GM23248 (cell line): ENCODE measurements around the gene NHP2. TPM values are rescaled to one million over a fixed set of nuclear protein-coding genes. Genes with fewer than 3 reads are reported as not detected.

Experiments used
- DNase-seq: peaks from one replicate; pipeline ENCODE4 v3.0.0-alpha.2; 2015
- H2AFZ ChIP-seq: fragments of 200-600 bp; sonication (generic); 2 replicates; pipeline ENCODE4 v1.6.1; 2016; ENCODE audit warnings: antibody characterized with exemption
- H3F3A ChIP-seq: fragments of 200-600 bp; sonication (generic); 2 replicates; pipeline ENCODE4 v1.6.1; 2016; ENCODE audit warnings: mild to moderate bottlenecking, antibody characterized with exemption, mixed run types; ENCODE audit not compliant: insufficient read depth
- H3K27ac ChIP-seq: fragments of 200-600 bp; sonication (generic); 2 replicates; pipeline ENCODE4 v1.5.1; 2016; ENCODE audit warnings: mild to moderate bottlenecking
- H3K27me3 ChIP-seq: fragments of 200-600 bp; sonication (generic); replicated peaks from 2 replicates; pipeline ENCODE4 v1.6.1; 2016; ENCODE audit warnings: mild to moderate bottlenecking; ENCODE audit not compliant: insufficient read depth
- H3K36me3 ChIP-seq: fragments of 200-600 bp; sonication (generic); 2 replicates; pipeline ENCODE4 v1.6.1; 2016; ENCODE audit warnings: low read depth, mild to moderate bottlenecking
- H3K4me1 ChIP-seq: fragments of 200-600 bp; sonication (generic); 2 replicates; pipeline ENCODE4 v1.6.1; 2016; ENCODE audit warnings: mild to moderate bottlenecking; ENCODE audit not compliant: insufficient read depth
- H3K4me2 ChIP-seq: fragments of 200-600 bp; sonication (generic); one replicate; pipeline ENCODE4 v1.6.1; 2016; ENCODE audit warnings: mild to moderate bottlenecking; ENCODE audit not compliant: unreplicated experiment
- H3K4me3 ChIP-seq: fragments of 200-600 bp; sonication (generic); 2 replicates; pipeline ENCODE4 v1.5.1; 2016; ENCODE audit warnings: mild to moderate bottlenecking
- H3K79me2 ChIP-seq: fragments of 200-600 bp; sonication (generic); 2 replicates; pipeline ENCODE4 v1.6.1; 2016; ENCODE audit warnings: mild to moderate bottlenecking; ENCODE audit not compliant: insufficient read depth
- H3K9ac ChIP-seq: fragments of 200-600 bp; sonication (generic); 2 replicates; pipeline ENCODE4 v1.6.1; 2016; ENCODE audit warnings: mild to moderate bottlenecking
- H3K9me2 ChIP-seq: fragments of 200-600 bp; sonication (generic); 2 replicates; pipeline ENCODE4 v1.6.1; 2016; ENCODE audit warnings: mixed run types, mild to moderate bottlenecking, moderate library complexity; ENCODE audit not compliant: insufficient read depth
- H3K9me3 ChIP-seq: fragments of 200-600 bp; sonication (generic); one replicate; pipeline ENCODE4 v1.6.1; 2017; ENCODE audit warnings: low read depth
- H4K20me1 ChIP-seq: fragments of 200-600 bp; sonication (generic); 2 replicates; pipeline ENCODE4 v1.6.0; 2016; ENCODE audit not compliant: insufficient read depth
- EZH2 ChIP-seq: fragments of 200-600 bp; sonication (generic); IDR thresholded peaks from 2 replicates; pipeline ENCODE4 v1.6.1; 2018; ENCODE audit warnings: antibody characterized with exemption, mild to moderate bottlenecking; ENCODE audit not compliant: insufficient read depth, poor library complexity, severe bottlenecking
- EZH2phosphoT487 ChIP-seq: fragments of 200-600 bp; sonication (generic); IDR thresholded peaks from 2 replicates; pipeline ENCODE4 v1.6.1; 2018; ENCODE audit warnings: antibody characterized with exemption, moderate library complexity, mild to moderate bottlenecking, low read depth; ENCODE audit not compliant: insufficient read depth
- WGBS, 2 experiments: methylation state at CpG; one replicate each; pipeline ENCODE4 v1.1.6; 2015 to 2017; ENCODE audit warnings: low lambda C conversion rate in 2 of 2, low coverage in 1 of 2; ENCODE audit errors: missing lambda C conversion rate in 2 of 2; 5-methylcytosine and 5-hydroxymethylcytosine counted together
- in situ Hi-C: fragments of 300-500 bp; cut with MboI; formaldehyde crosslinking; loops from 2 replicates; pipeline ENCODE4 v1.15.0; 2020
- polyA plus RNA-seq: library from polyadenylated mRNA; unstranded; fragments of >200 nt; fragmentation: Nextera tagmentation; extraction: Ambion mirVana; gene quantifications from 2 replicates; pipeline ENCODE4 v1.2.1, GENCODE V29; 2016
- total RNA-seq: library from RNA; depleted of rRNA; stranded (reverse); fragments of >200 nt; shearing (Covaris generic); gene quantifications from 2 replicates; pipeline ENCODE4 v1.2.3, GENCODE V29; 2014

The NHP2 gene
- total and polyA plus RNA-seq, 2 experiments from 2014 or later: 203 to 232 TPM

- in situ Hi-C loops: no loop called here
- Histone ChIP-seq H3K9me2 (no peaks in the 10 kb centered on the region), H2AFZ (peak overlapping the region; percentile 74), H3F3A (no peaks in the 10 kb centered on the region), H4K20me1 (no peaks in the 10 kb centered on the region), H3K9me3 (no peaks in the 10 kb centered on the region), H3K27me3 (0 out of 2 replicates have a peak, but pooled peaks cover 3% of the 10 kb centered on the region), H3K4me3 (peak overlapping the region; percentile 52), H3K9ac (peak overlapping the region; percentile 13; the same call in 1 of the 2 replicates), H3K4me1 (no peaks in the 10 kb centered on the region), H3K79me2 (no peaks in the 10 kb centered on the region), H3K4me2 (peak overlapping the region; percentile 81), H3K36me3 (no peaks in the 10 kb centered on the region), H3K27ac (no peak overlapping the region)
- DNase-seq: peak; percentile 57
- TF ChIP-seq EZH2phosphoT487 (no peak), EZH2 (no peak)
- WGBS, 2 experiments: 18 to 19% methylated on average over 35 to 36 of the region's 38 CpGs
Observed at GRCh38 chr5:178121391-178122276, 32.1 kb downstream of the NHP2 start.

- peak overlapping the region; percentile 81 for H3K4me2 ChIP-seq
- 34 to 36% methylated on average over 25 to 29 of the region's 29 CpGs for WGBS, 2 experiments
- H3K9me2 ChIP-seq: no peaks in the 10 kb centered on the region
- peak; percentile 70 for DNase-seq
- H3K4me1 ChIP-seq: no peaks in the 10 kb centered on the region
- H3K9ac ChIP-seq: 0 out of 2 replicates have a peak overlapping the region, but pooled peaks have one; percentile 13
- no peaks in the 10 kb centered on the region for H3K9me3 ChIP-seq
- H3K79me2 ChIP-seq: no peaks in the 10 kb centered on the region
- H2AFZ ChIP-seq: peak overlapping the region; percentile 74
- H3K4me3 ChIP-seq: peak overlapping the region; percentile 52
- no peaks in the 10 kb centered on the region for H3K36me3 ChIP-seq
- no peak overlapping the region for H3K27ac ChIP-seq
- in situ Hi-C loops: no loop called here
- H4K20me1 ChIP-seq: no peaks in the 10 kb centered on the region
- no peaks in the 10 kb centered on the region for H3F3A ChIP-seq
- peaks cover 3% of the 10 kb centered on the region; the same call in 1 of the 2 replicates for H3K27me3 ChIP-seq
- TF ChIP-seq EZH2phosphoT487: no peak
- no peak for TF ChIP-seq EZH2
Observed at GRCh38 chr5:178120607-178121357, 32.9 kb downstream of the NHP2 start.

- no peak for DNase-seq
- Histone ChIP-seq H2AFZ (no peak overlapping the region), H3F3A (no peaks in the 10 kb centered on the region), H3K9me3 (no peaks in the 10 kb centered on the region), H3K36me3 (no peaks in the 10 kb centered on the region), H3K27ac (no peak overlapping the region), H3K4me2 (no peak overlapping the region), H3K27me3 (peaks cover 9% of the 10 kb centered on the region; the same call in 1 of the 2 replicates), H4K20me1 (no peaks in the 10 kb centered on the region), H3K9me2 (no peaks in the 10 kb centered on the region), H3K79me2 (no peaks in the 10 kb centered on the region), H3K9ac (no peak overlapping the region), H3K4me1 (no peaks in the 10 kb centered on the region), H3K4me3 (no peak overlapping the region)
- 87 to 93% methylated on average over 25 to 27 of the region's 27 CpGs for WGBS, 2 experiments
- no peak for TF ChIP-seq EZH2phosphoT487
- no peak for TF ChIP-seq EZH2
- in situ Hi-C loops: no loop called here
Observed at GRCh38 chr5:178119915-178120606, 33.6 kb downstream of the NHP2 start.
